HL-60 (cell line): ENCODE data around the gene STARD10.

ENCODE experiments used
- DNase-seq, 2 experiments: peaks; one replicate each; pipeline ENCODE4 v3.0.0-alpha.2; 2010 to 2020; ENCODE audit warnings: low read depth in 1 of 2, low spot score in 1 of 2
- H3K27ac ChIP-seq: fragments of 250-450 bp; sonication (Bioruptor Pico); replicated peaks from 2 replicates; pipeline ENCODE4 v1.5.1; 2020; ENCODE audit warnings: mild to moderate bottlenecking, moderate library complexity
- H3K27me3 ChIP-seq: fragments of 250-450 bp; sonication (Bioruptor Pico); 2 replicates; pipeline ENCODE4 v1.5.1; 2021; ENCODE audit warnings: mild to moderate bottlenecking, moderate library complexity; ENCODE audit not compliant: insufficient read depth, poor library complexity, severe bottlenecking
- H3K4me3 ChIP-seq: replicated peaks from 2 replicates; pipeline ENCODE4 v1.5.1; 2011; ENCODE audit warnings: mild to moderate bottlenecking, control low read depth, low read length; ENCODE audit not compliant: insufficient read depth
- GABPA ChIP-seq: IDR thresholded peaks from 2 replicates; pipeline ENCODE4 v1.6.1; 2012; ENCODE audit warnings: low read depth
- POLR2AphosphoS5 ChIP-seq: IDR thresholded peaks from 2 replicates; pipeline ENCODE4 v1.6.1; 2012; ENCODE audit warnings: low read depth
- SPI1 ChIP-seq: IDR thresholded peaks from 2 replicates; pipeline ENCODE4 v1.6.1; 2012; ENCODE audit warnings: low read depth, mild to moderate bottlenecking, borderline replicate concordance
- long read RNA-seq: library from polyadenylated mRNA; unstranded; transcript quantifications from one replicate; pipeline ENCODE4 v2.0.0, GENCODE V29; 2020
- TF ChIP-seq, protein P1 (sequence below): IDR thresholded peaks from one replicate; pipeline ENCODE4 v1.5.1; 2011; ENCODE audit warnings: low read length, control low read depth, inconsistent platforms; ENCODE audit not compliant: insufficient read depth
- TF ChIP-seq, protein P2 (sequence below): IDR thresholded peaks from 2 replicates; pipeline ENCODE4 v1.6.1; 2012; ENCODE audit warnings: low read depth; ENCODE audit not compliant: insufficient replicate concordance

The STARD10 gene, protein sequence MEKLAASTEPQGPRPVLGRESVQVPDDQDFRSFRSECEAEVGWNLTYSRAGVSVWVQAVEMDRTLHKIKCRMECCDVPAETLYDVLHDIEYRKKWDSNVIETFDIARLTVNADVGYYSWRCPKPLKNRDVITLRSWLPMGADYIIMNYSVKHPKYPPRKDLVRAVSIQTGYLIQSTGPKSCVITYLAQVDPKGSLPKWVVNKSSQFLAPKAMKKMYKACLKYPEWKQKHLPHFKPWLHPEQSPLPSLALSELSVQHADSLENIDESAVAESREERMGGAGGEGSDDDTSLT
- long read RNA-seq, transcript STARD10-201 (7 exons, 1,963 nt) = major isoform, 54 of 76 reads
- long read RNA-seq, partial matches to known transcripts = 1 of 76 reads
- long read RNA-seq, other reads (novel, unspliced or antisense) = 17 of 76 reads

DNA sequence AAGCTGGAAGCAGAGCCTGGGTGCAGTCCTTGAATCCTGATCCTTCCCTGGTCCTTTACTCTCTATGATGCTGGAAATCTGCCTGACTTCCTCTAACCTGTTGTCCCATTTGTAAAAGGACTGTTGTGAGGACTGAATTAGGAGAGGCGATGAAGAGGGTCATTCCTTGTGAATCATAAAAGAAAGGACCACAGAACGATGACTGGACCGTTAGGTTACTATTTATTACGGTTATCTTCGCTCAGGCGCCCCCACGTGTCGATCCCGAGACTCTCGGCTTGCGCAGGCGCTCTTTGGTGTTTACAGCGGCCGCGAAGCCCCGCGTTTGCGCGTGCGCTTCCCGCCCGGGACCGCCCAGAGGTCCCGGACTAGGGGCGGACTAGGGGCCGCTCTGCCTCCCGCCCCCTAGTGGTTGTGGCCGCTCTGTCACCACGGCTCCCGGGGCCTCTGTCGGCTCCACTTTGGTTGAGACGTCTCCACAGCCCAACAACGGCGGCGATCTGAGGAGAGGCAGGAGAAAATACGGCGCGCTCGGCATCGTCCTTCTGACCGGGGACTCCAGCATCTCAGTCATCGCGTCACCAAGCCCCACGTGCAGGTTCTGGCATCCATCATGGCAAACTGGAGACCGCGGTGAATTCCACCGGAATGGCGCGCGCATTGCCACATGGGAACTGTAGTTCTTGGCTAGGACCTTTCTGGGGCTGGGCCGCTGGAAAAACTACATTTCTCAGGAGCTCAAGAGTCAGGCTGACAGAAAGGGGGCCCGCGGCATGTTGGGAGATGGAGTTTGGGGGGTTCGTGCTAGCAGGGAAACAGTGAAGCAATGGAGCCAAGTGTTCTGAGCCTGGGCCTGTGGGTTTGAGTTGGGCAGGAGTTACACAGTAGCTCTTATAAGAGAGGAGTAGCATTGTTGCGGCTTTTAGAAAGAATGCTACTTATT is at the start of gene STARD10:
Gene STARD10, minus strand, starts transcription at position 623 of the 943 bp plus-strand sequence. CDS start 12,866 bp downstream, outside the sequence.
- peak within 1 kb of the TSS; percentile 66 for H3K27ac ChIP-seq
- no peaks in the 10 kb centered on the region for H3K27me3 ChIP-seq
- DNase-seq = peak; percentile 94
- H3K4me3 ChIP-seq = peak within 1 kb of the TSS; percentile 59
- TF ChIP-seq, protein P1, sequence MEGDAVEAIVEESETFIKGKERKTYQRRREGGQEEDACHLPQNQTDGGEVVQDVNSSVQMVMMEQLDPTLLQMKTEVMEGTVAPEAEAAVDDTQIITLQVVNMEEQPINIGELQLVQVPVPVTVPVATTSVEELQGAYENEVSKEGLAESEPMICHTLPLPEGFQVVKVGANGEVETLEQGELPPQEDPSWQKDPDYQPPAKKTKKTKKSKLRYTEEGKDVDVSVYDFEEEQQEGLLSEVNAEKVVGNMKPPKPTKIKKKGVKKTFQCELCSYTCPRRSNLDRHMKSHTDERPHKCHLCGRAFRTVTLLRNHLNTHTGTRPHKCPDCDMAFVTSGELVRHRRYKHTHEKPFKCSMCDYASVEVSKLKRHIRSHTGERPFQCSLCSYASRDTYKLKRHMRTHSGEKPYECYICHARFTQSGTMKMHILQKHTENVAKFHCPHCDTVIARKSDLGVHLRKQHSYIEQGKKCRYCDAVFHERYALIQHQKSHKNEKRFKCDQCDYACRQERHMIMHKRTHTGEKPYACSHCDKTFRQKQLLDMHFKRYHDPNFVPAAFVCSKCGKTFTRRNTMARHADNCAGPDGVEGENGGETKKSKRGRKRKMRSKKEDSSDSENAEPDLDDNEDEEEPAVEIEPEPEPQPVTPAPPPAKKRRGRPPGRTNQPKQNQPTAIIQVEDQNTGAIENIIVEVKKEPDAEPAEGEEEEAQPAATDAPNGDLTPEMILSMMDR = peak; percentile 51
- TF ChIP-seq SPI1 = no peak; the same call in 1 of the 2 replicates
- peak; percentile 14; the same call in 1 of the 2 replicates for TF ChIP-seq GABPA
- no peak for TF ChIP-seq POLR2AphosphoS5
- TF ChIP-seq, protein P2, sequence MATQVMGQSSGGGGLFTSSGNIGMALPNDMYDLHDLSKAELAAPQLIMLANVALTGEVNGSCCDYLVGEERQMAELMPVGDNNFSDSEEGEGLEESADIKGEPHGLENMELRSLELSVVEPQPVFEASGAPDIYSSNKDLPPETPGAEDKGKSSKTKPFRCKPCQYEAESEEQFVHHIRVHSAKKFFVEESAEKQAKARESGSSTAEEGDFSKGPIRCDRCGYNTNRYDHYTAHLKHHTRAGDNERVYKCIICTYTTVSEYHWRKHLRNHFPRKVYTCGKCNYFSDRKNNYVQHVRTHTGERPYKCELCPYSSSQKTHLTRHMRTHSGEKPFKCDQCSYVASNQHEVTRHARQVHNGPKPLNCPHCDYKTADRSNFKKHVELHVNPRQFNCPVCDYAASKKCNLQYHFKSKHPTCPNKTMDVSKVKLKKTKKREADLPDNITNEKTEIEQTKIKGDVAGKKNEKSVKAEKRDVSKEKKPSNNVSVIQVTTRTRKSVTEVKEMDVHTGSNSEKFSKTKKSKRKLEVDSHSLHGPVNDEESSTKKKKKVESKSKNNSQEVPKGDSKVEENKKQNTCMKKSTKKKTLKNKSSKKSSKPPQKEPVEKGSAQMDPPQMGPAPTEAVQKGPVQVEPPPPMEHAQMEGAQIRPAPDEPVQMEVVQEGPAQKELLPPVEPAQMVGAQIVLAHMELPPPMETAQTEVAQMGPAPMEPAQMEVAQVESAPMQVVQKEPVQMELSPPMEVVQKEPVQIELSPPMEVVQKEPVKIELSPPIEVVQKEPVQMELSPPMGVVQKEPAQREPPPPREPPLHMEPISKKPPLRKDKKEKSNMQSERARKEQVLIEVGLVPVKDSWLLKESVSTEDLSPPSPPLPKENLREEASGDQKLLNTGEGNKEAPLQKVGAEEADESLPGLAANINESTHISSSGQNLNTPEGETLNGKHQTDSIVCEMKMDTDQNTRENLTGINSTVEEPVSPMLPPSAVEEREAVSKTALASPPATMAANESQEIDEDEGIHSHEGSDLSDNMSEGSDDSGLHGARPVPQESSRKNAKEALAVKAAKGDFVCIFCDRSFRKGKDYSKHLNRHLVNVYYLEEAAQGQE = no peak

DNA sequence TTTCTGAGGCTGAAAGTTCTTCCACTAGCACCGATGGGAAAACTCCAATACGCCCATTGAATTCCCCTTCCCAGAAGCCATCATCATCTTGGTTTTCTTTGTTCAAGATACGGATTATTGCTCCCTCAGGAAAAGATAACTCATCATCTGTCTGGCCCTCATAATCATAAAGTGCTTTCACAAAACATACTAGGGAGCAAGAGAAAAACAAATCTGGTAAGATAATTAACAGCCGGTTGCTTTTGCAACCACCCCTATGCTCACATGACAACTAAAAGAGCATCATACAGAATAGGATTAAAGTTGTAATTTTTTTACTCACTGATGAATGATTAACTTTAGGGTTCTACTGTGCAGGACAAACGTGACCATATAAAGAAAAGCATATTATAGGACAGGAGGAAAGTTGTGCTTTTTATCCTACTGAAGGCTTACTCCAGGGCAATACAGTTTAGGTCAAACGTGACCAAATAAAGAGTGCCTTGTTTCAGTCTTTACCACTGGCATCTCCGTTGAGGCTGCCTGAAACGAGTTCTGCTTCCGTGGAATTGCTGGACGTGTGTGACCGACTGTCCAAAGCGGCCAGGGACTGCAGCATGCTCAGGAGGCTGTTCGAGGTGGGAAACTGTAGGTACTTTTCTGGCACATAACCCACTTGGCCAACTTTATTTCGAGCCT is 48.9 kb upstream of the STARD10 start:
- no peaks in the 10 kb centered on the region for H3K27me3 ChIP-seq
- no peak overlapping the region for H3K4me3 ChIP-seq
- no peak for TF ChIP-seq GABPA
- TF ChIP-seq POLR2AphosphoS5 = no peak
- TF ChIP-seq, protein P2 = no peak
- TF ChIP-seq, protein P1 = no peak
- TF ChIP-seq SPI1 = no peak
- no peak overlapping the region for H3K27ac ChIP-seq
- DNase-seq = no peak

DNA sequence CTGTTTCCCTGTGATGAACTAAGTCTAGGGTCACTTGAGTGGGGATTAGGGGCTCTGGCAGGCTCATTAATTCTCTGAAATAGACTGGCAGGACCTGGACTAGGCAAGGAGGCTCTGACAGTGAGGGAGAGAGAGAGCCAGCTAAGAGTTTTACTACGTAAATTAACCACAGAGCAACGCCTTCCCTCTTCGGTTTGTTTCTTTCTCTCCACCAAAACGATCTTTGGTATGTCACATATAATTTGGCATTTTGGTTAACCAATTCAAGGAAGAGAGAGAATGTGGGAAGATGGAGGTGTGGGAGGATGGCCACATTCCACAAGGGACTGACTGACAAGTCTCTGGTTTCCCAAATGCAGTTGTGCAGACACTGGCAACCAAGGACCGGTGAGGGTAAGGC is 48.3 kb upstream of the STARD10 start:
- TF ChIP-seq, protein P1 = no peak
- TF ChIP-seq, protein P2 = no peak
- no peak for TF ChIP-seq GABPA
- no peak for DNase-seq
- Histone ChIP-seq H3K4me3 (no peak overlapping the region), H3K27me3 (no peaks in the 10 kb centered on the region), H3K27ac (no peak overlapping the region)
